ENCODE data around the gene GJD3. TPM values are rescaled to one million over a fixed set of nuclear protein-coding genes. Genes with fewer than 3 reads are reported as not detected.
A peak's percentile ranks its signal among the peaks of the same experiment; 100 is the strongest.

GJD3 gene
- total RNA-seq, 1 donor from 2014 or later: 0.68 TPM

- ATAC-seq: peak; percentile 52
- DNase-seq (ENCODE audit: low spot score): peak; percentile 75
These were observed 37.7 kb downstream of the GJD3 start for GRCh38 chr17:40326832-40327199.

GRCh38 chr17:40326014-40326831 is 38.3 kb downstream of the GJD3 start:
- ATAC-seq: peak; percentile 59

DNA sequence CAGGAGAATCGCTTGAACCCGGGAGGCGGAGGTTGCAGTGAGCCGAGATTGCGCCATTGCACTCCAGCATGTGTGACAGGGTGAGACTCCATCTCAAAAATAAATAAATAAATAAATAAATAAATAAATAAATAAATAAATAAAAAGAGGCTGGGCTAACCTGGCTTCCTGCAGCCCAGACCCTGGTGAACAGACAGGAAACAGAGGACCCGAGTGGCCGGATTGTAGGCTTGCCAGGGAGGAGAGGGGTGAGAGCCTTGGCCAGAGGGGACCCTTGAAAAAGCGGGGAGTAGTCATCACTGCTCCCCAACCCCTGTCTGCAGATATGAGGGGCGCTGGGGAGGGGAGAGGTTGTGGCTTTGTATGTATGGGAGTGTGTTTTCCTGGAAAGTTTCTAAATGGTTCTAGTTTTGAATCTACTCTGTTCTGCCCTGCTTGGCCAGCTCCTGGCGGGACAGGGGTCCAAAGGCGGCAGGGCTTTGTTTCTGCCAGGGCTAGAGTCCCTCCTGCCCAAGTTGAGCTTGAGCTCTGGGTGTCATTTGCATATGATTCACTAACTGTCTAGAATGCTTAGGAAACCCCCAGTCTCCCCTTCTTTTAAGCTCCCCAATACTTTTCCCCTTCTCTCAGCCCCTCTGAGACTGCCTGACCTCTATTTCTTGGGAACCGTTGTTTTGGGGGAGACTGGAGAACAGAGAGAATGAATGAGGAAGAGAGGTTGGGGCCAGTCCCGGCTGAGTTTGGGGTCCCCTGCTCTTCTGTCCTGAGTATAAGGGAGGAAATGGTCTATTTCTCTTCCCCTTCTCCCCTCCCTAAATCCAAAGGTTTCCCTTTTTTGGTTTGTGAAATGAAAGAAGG is 39.2 kb downstream of the GJD3 start:
- DNase-seq (ENCODE audit: low spot score) (no peak), ATAC-seq (no peak)

More at GRCh38 chr17:40326014-40326831, 38.3 kb downstream of the GJD3 start:
- peak; percentile 84 for DNase-seq (ENCODE audit: low spot score)

- no peak for DNase-seq (ENCODE audit: low spot score)
- no peak for ATAC-seq
These were observed 40.9 kb downstream of the GJD3 start for GRCh38 chr17:40323391-40324381.

DNA sequence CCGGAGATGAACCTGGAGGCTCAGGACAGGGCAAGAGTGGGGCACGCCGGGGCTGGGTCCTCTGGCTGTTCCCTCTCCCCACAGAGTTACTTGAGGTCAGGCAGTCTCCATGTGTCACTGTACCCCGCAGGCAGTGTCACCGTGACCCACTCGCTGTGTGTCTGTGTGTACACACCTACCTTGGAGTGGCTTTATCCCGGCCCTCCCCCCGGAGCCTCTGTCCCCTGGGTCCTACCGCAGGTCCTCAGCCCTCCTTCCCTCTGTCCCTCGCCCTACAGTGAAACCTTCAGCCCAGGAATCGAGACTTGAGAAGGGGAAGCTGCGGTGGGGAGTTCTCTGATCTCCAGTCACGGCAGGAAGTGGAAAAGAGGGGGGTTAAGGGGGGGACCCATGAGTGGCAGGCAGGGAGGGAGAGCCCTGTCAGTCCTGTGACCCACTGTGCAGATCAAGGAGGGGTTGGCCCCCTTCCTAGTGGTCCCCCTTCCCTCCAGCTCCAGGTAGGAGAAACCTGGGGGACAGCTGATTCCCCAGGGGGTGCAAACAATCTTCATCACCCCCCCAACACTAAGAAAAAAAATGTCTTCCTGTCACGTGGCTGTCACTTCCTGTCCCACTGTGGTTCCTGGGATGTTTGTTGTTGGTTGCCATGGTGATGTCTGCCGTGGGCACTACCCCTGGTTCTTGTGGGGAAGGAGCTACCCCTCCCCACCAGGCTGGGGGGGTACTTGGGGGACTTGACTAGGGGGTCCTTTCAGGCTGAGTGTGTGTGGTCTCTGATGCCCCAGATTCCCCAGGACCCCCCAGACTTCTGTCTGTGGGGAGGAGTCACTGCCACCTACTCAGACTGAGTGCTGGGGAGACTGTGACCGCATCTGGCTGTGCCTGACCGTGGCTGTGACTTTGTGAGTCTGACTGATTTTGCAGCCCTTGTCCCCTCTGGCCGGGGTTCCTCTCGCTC is 41.9 kb downstream of the GJD3 start:
- no peak for ATAC-seq
- DNase-seq (ENCODE audit: low spot score): peak; percentile 64

DNA sequence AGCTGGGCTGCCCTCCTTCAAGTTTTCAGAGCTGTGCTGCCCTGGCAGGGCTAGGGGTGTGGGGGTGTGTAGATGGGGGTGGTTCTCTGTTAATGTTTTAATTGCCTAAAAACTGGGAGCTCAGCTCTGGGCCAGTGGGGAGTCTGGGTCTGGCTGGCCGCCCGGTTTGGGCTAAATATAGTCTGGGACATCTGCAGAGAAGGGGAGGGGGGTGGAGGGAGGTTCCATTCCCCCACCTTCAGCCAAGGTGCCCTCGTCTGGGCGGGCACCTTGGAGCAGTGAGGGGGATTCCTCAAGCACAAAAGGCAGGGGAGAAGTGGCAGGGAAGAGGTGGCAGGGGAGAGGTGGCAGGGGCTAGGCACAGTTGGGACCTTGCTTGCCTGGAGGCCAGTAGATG is 42.6 kb downstream of the GJD3 start:
- no peak for DNase-seq (ENCODE audit: low spot score)
- no peak for ATAC-seq

DNA sequence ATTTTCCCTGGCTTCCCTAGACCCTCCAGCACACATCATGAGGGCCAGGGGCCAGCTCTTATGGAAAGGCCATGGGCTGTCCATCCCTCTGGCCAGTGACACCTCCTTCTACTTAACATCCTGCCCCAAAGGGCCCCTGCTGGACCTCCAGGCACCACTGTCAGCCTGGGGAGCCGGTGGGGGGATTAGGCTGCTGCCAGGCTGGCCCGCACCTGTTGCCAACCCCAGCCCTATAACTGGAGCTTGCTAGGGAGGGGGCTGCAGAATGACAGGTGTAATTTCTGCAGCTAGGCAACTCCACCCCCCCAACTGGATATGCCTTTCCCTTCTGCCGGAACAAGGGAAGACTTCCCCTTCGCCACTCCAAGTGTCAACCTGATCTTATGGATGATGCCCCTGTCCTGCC is 43.0 kb downstream of the GJD3 start:
- DNase-seq (ENCODE audit: low spot score) (no peak), ATAC-seq (no peak)

GRCh38 chr17:40320756-40321523 is 43.6 kb downstream of the GJD3 start:
- DNase-seq (ENCODE audit: low spot score) (no peak), ATAC-seq (no peak)

DNA sequence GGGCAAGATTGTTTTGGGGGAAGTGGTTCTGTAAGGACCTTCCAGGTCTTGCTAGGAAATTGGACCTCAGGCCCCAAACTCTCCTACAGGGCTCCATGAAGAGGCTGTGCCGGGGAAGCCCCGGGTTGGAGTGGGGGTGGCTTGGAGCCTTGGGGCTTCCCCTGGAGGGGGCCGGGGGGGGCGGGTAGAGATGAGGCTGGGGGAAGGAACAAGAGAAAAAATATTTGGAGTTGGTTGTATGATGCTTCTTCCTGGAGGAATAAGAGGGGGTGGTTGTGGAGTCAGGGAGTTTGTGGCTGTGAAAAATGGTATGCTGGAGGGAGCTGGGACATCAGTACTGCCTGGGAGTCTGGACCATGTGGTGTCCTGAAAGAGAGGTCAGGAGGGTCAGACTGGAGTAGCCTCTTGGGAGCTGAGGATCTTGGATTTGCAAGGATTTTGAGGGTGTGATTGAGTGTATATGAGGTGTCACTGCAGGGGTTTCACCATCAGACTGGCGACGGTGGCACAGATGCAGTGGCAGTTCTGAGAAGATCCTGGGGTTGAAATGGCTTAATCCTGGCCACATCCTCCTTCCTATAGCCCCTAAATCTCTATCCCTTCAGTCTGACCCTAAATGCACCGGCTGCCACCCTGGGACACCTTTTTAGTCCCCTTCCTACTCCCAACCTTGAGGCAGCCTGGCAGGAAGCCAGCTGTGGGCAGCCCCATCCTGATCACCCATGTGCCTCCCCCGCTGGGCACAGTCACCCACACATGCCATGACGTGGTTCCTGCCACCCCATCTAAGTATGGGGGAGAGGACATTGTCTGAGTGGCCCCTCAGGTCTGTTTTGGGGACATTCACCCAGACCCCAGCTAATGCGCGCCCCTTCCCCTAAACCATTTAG is 44.6 kb downstream of the GJD3 start:
- ATAC-seq (no peak), DNase-seq (ENCODE audit: low spot score) (no peak)

DNA sequence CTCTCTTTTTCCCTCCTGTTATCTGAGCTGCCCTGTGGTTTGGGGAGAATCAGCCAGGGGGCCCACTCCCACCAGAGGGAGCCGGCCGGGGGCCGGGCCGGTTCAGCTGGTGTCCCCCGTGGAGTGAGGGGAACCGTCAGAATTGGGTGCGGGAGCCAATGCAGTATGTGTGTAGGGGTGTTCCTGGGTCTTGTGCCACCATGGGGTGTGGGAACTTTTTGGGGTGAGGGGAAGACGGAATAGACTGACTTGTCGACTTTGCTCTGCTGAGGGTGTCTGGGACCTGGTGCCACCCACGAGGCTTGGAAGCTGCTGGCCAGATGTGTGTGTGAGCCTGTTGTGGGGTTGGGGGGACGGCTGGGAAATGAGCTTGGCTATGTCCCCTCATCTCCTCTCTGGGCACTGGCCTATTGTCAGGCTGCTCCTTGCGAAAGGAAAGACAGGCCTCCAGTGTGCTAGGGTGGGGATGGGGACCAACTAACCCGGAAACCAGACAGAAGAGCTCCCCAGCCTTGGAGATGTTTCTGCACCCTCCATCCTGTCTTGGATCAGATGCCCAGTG is 45.6 kb downstream of the GJD3 start:
- DNase-seq (ENCODE audit: low spot score): no peak

GRCh38 chr17:40317880-40318829 is 46.4 kb downstream of the GJD3 start:
- peak; percentile 96 for DNase-seq (ENCODE audit: low spot score)

More for the DNA sequence above, 45.6 kb downstream of the GJD3 start:
- ATAC-seq: no peak

DNA sequence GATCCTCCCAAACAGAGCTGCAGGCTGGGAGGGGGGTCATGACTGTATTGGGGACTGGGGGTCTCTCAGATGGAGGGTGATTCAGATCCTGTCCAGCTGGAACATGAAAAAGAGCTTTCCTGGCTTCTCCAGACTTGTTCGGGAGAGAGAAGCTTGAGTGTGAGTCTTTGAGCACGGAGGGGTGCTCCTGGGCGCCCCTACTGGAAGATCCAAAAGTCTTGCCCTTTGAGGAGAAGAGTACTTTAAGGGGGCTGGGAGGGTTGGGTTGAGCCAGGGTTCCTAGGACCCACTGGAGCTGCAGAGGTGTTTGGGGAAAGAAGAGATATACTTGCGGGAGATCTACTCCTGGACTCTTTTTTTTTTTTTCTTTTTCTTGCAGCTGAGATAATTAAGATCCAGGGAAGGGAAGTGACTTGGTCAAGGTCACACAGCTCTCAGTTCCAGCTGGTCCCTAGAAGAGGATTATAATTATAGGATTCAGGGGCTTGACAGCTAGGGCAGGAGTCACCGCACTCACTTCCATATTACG is 47.1 kb downstream of the GJD3 start:
- DNase-seq (ENCODE audit: low spot score) (peak; percentile 50), ATAC-seq (peak; percentile 20)

More at GRCh38 chr17:40317880-40318829, 46.4 kb downstream of the GJD3 start:
- ATAC-seq: peak; percentile 91

GRCh38 chr17:40316571-40317344 is 47.8 kb downstream of the GJD3 start:
- ATAC-seq: peak; percentile 52
- peak; percentile 74 for DNase-seq (ENCODE audit: low spot score)

DNA sequence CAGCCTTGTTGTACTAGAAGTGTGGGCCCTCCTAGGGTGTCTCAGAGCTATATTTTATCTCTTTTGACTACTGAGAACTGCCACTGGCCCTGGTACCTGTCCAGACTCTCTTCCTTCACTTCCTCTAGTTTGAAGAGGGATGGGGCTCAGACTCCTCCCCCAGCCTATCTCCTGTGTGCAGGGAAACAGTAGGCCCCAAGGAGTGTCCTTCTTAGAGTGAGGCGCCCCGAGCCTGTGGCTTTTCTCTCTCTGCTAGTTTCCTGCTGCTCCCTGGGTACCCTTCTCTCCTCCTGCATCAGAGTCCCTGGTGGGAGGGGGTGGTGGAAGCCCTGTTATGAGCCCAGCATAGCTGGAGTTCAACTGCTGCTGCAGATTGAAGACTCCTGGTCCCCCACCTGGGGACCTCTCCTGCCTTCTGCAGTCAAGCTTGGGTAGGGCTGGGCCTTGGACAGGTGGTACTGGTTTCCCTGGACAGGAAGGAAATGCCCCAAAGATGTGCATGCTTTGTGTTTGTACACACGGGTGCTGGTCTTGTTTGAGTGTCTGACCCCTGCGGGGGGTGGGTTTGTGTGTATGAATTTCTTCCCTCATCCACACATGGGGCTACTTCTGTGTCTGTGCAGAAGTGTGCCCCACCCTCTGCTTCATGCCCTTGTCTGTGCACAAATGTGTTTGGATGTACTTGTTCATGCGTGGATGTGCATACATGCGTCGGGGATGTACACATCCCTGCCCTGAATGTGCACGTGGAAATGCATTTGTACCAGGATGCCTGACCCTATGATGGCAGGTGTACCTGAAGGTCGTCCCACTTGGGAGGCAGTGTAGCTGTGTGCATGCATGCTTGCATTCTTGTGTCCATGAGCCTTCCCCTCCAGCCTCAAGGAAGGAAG is 48.6 kb downstream of the GJD3 start:
- DNase-seq (ENCODE audit: low spot score) (no peak), ATAC-seq (no peak)
